ENCODE results near the gene RGS1. TPM values are rescaled to one million over a fixed set of nuclear protein-coding genes. Genes with fewer than 3 reads are reported as not detected.

The RGS1 gene
- total and polyA plus RNA-seq, 9 of the 15 experiments (the other 6 are each of a cell fraction or from before 2014, with no cell fraction given): not detected

DNA sequence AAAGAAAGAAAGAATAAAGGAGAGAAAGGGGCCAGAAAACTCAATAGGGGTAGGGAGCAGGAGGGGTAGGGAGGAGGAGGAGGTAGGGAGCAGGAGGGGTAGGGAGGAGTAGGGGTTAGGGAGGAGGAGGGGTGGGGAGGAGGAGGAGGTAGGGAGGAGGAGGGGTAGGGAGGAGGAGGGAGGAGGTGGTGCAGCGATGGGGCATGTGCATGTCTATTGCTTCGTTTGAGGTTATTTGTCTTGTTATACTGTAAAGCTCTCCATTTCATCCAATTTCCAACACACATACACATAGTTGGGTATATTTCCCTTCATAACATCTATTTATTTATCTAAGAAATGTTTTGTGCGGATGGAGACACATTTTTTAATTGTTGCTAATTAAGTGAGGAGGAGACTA, 19.7 kb downstream of the RGS1 start:
- Histone ChIP-seq H4K20me1 (replicated peaks; ENCODE audit: control insufficient read depth, insufficient read depth, low read length) (no peaks in the 10 kb centered on the region), H3K27me3 (ENCODE audit: control insufficient read depth in 2 of 2, insufficient read depth in 2 of 2, low read length in 2 of 2) (no peaks in the 10 kb centered on the region), H3K79me2 (ENCODE audit: control insufficient read depth, insufficient read depth, low read length) (no peaks in the 10 kb centered on the region), H3K27ac (ENCODE audit: extremely low read depth, low read depth, low read length) (no peak overlapping the region), H3K9me1 (ENCODE audit: control insufficient read depth, insufficient read depth, low read length) (no peaks in the 10 kb centered on the region), H3K4me1 (replicated peaks in 1 of 2; ENCODE audit: control insufficient read depth in 2 of 2, insufficient read depth in 2 of 2, low read length in 2 of 2) (no peaks in the 10 kb centered on the region), H3K36me3 (ENCODE audit: control insufficient read depth, insufficient read depth, low read length) (no peaks in the 10 kb centered on the region), H3K4me3 (no peak overlapping the region), H3K9me3 (replicated peaks; ENCODE audit: control insufficient read depth, insufficient read depth, low read depth, low read length) (no peaks in the 10 kb centered on the region), H2AFZ (ENCODE audit: low read depth, low read length) (no peak overlapping the region), H3K4me2 (ENCODE audit: insufficient read depth, low read length) (no peak overlapping the region), H3K9ac (ENCODE audit: insufficient read depth in 1 of 2, low read depth in 2 of 2, low read length in 2 of 2) (no peak overlapping the region)
- no peak for ATAC-seq
- WGBS (ENCODE audit: insufficient coverage, low coverage, missing lambda C conversion rate): 0% methylated on average over 1 of the region's 3 CpGs
- FAIRE-seq: no peak
- no peak for DNase-seq (ENCODE audit: extremely low read depth in 1 of 4, low spot score in 3 of 4)
- no peak for TF ChIP-seq ZNF431 (CRISPR knock-in tag; IDR thresholded peaks at IDR 0.05)
- TF ChIP-seq, protein P1, sequence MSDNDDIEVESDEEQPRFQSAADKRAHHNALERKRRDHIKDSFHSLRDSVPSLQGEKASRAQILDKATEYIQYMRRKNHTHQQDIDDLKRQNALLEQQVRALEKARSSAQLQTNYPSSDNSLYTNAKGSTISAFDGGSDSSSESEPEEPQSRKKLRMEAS (CRISPR knock-in tag; IDR thresholded peaks at IDR 0.05): no peak
- TF ChIP-seq PCBP2 (IDR thresholded peaks at IDR 0.05; ENCODE audit: low read depth, low read length, poor library complexity, severe bottlenecking): peak; percentile 81
- TF ChIP-seq HEY1 (CRISPR knock-in tag; IDR thresholded peaks at IDR 0.05; ENCODE audit: borderline replicate concordance): no peak
- TF ChIP-seq SP2 (IDR thresholded peaks at IDR 0.05; ENCODE audit: extremely low read depth, low read depth, low read length, poor library complexity, severe bottlenecking): no peak
- TF ChIP-seq ZNF175 (CRISPR knock-in tag; IDR thresholded peaks at IDR 0.05; ENCODE audit: low read depth): no peak
- TF ChIP-seq HNRNPK (IDR thresholded peaks at IDR 0.05; ENCODE audit: low read depth, low read length, poor library complexity, severe bottlenecking): peak; percentile 46
- ChIA-PET POLR2A (no interaction called here), CTCF (ENCODE audit: low intra/inter-chr PET ratio) (no interaction called here)
- no TSS peak for BruUV-seq (replicated peaks)
- intact Hi-C loops (cut with micrococcal nuclease) (no loop called here), in situ Hi-C loops (cut with MboI) (no loop called here)

Measured in K562 (cell line).